Aortic smooth muscle cell (primary cell): Measurements from ENCODE around the gene LAMTOR2. TPM values are rescaled to one million over a fixed set of nuclear protein-coding genes. Genes with fewer than 3 reads are reported as not detected.

Experiments used
- total RNA-seq: library from RNA; depleted of rRNA; stranded (reverse); fragments of >200 nt; gene quantifications from 2 replicates; pipeline ENCODE4 v1.2.3, GENCODE V29; 2014

The LAMTOR2 gene
- 50.4 and 57.7 TPM in 2 replicates for total RNA-seq

DNA sequence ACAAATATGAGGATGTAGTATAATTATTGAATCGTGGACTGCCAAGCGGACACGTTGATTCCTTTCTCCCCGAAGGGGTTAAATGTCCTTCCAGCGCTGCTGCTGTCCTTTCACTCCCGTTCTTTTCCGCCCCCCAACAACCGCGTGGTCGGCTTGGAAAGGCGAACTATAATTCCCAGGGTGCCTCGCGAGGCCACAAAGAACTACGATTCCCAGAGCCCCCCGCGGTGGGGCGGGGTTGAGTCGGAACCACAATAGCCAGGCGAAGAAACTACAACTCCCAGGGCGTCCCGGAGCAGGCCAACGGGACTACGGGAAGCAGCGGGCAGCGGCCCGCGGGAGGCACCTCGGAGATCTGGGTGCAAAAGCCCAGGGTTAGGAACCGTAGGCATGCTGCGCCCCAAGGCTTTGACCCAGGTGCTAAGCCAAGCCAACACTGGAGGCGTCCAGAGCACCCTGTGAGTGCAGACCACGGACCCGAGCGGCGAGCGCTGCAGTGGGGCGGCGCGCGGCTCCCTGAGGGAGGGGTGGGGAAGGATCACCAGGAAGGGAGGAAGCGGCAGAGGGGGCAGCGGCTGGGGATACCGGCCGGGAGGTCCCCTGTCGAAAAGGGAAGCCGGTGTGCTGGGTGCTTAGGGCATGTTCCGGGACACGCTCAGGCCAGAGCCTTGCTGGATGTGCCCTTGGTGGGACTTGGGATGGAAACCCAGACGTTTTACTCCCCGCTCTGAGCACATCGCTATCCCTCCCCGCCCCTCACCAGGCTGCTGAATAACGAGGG, at the start of gene LAMTOR2:
LAMTOR2 (plus strand) TSS at position 283 of the 781 bp plus-strand sequence; CDS start at position 391, 108 bp downstream.

DNA sequence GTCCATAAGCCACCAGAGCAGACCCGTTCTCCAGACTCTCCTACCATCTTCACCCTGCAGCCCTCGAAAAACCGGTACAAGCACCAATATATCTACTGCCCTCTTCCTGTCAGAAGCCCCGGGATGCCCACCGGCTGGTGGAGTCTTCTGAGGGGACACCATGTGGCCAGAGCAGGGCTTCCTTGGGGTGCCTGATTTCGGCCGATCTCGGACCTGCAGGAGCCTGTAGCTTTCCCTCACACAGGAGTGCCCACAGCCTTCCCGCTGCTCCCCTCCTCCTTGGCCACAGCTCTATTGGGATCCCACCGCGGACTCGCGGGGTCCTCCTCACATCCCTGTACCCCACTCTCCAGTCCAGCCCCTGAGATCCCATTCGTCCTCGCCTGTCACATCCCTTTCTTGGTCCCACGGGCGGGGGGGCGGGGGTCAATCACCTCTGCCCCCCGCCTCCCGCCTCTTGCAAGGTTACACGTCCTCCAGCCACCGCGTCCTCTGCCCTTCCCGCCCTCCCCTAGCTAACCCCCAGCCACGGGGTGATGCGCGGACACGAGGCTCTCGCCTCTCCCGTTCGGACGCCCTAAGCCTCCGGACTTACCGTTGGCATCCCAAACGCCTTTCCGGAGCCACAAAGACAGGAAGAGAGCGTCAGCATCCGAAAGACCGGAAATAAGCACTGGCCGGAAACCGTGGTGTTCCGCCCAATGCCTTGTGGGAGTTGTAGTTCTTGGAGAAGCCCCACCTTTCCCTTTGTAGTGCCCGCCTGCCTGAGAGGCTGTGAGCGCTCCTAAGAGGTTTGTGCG, 34.1 kb upstream of the LAMTOR2 start, which contains the start of gene SSR2:
SSR2 (minus strand) TSS at position 659 of the 800 bp plus-strand sequence. CDS start 784 bp downstream, outside the sequence.

DNA sequence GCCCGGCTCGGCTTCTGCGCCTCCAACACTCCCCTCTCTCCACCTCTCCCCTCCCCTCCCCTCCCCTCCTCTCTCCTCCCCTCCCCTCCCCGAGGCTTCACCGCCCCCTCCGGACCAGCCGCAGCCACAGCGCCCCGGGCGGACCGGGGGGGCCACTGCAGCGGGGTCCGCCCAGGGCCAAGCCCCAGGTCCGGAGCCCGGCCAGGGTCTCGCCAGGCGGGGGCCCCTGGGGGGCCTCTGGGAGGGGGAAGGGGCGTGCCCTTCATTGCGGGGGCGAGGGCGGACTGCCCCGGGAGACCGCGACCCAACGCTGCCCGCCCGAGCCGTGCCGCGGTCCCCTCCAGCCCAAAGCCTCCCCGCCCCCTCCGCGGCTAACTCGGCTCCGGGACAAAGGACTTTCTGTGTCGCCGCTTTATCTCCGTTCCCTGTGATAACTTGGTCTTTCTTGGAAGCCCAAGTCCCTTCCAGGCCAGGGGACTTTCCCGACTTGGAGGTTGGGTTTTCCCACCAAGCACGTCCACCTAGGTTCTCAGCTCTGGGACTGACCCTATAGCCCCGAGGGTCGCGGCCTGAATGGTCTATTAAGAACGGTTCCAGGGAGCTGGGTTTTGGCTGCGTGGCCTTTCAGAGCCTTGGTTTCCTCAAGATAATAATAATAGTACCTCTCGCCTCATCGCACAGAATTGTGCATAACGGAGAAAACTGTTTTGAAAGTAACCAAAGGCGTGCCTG, 648 bp upstream of the LAMTOR2 start, which contains the start of gene UBQLN4:
UBQLN4 (minus strand) TSS at position 31 of the 732 bp plus-strand sequence. CDS start 97 bp downstream, outside the sequence.

DNA sequence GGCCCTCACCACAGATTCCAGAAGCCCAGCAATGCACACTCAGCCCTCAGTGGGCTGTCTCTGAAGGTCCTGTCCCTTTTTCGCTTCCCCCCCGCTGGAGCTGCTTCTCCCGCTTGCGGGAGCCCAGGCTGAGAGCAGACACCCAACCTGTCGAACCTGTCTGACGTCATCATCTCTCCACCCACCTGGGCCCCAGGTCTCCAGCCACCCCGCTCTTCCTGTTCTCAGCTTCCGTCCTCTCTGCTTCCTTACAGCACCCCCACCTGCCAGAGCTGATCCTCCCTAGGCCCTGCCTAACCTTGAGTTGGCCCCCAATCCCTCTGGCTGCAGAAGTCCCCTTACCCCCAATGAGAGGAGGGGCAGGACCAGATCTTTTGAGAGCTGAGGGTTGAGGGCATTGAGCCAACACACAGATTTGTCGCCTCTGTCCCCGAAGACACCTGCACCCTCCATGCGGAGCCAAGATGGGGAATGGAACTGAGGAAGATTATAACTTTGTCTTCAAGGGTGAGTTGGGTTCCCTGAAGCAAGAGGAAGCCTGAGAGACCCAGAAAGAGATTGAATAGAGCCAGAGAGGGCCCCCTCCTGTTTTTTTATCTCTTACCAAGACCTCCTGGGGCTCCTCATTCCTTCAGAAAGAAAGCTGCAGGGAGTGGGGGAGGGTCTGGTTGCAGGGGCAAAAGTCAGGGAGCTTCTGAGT, 6.5 kb downstream of the LAMTOR2 start, which contains the start of gene RAB25:
RAB25 (plus strand) TSS at position 224 of the 700 bp plus-strand sequence; CDS start at position 465, 241 bp downstream.

DNA sequence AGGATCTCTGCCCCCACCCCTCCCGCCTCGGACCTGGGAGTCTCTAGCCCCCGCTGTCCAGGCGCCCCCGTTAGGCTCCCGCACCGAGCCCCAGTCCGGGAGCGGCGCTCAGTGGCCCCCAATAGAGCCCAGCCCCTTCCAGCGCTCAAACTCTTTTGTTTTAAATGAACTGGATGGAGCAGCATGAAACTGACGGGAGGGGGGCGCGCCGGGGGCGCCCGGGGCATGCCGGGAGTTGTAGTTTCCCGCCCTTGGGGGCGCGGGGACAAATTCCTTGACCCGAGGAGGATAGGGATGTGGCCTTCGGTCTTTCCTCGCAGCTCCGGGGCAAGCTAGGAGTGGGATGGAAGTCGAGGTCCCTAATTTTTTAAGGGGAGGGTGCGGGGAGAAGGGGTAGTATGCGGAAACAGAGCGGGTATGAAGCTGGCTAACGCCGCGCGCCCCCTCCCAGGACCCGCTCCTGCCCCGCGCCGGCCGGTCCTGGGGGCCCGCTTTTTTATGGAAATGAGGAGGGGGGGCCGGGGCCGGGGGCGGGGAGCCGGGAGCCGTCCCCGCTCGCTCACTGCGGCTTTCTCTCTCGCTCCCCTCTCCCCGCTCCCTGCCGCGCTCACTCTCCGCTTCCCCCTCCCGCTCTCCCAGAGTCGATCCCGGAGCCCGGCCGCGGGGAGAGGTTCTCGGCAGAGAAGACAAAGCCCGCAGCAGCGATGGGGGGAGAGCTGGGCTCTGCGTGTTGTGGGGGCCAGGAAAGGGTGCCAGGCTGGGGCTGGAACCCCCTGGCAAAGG, 27.9 kb downstream of the LAMTOR2 start, which contains the start of gene MEX3A:
MEX3A (minus strand) TSS at position 157 of the 783 bp plus-strand sequence. CDS start 467 bp downstream, outside the sequence.

Other genes with a start within 250 kb of the LAMTOR2 start
- 28.7 and 34.8 TPM in 2 replicates for gene GON4L, start 197.6 kb upstream of the LAMTOR2 start, total RNA-seq
- 80.1 and 93.3 TPM in 2 replicates for gene SYT11, start 195.2 kb upstream of the LAMTOR2 start, total RNA-seq
- 46.0 and 61.7 TPM in 2 replicates for gene RIT1, start 143.4 kb upstream of the LAMTOR2 start, total RNA-seq
- 24.0 and 27.4 TPM in 2 replicates for gene KHDC4, start 120.4 kb upstream of the LAMTOR2 start, total RNA-seq
- 0.12 TPM in 1 of 2 replicates, not detected in the other for gene RXFP4, start 113.1 kb upstream of the LAMTOR2 start, total RNA-seq
- 63.7 and 69.6 TPM in 2 replicates for gene ARHGEF2, start 76.2 kb upstream of the LAMTOR2 start, total RNA-seq
- 356 and 368 TPM in 2 replicates for gene SSR2, start 33.8 kb upstream of the LAMTOR2 start, total RNA-seq
- gene UBQLN4, start 984 bp upstream of the LAMTOR2 start, total RNA-seq, result 9.8 and 11.6 TPM in 2 replicates
- not detected in 2 replicates for gene RAB25, start 6.4 kb downstream of the LAMTOR2 start, total RNA-seq
- 0.40 and 0.50 TPM in 2 replicates for gene MEX3A, start 27.7 kb downstream of the LAMTOR2 start, total RNA-seq
- 2,412 and 2,559 TPM in 2 replicates for gene LMNA, start 59.9 kb downstream of the LAMTOR2 start, total RNA-seq
- 3.0 and 6.8 TPM in 2 replicates for gene SEMA4A, start 98.8 kb downstream of the LAMTOR2 start, total RNA-seq
- gene SLC25A44, start 139.3 kb downstream of the LAMTOR2 start, total RNA-seq, result 9.2 and 10.1 TPM in 2 replicates
- 28.5 and 29.5 TPM in 2 replicates for gene PMF1, start 158.2 kb downstream of the LAMTOR2 start, total RNA-seq
- gene BGLAP, start 187.4 kb downstream of the LAMTOR2 start, total RNA-seq, result 0.13 TPM in 1 of 2 replicates, not detected in the other
- gene PAQR6, start 193.3 kb downstream of the LAMTOR2 start, total RNA-seq, result 0.26 and 0.44 TPM in 2 replicates
- gene SMG5, start 228.0 kb downstream of the LAMTOR2 start, total RNA-seq, result 31.1 and 35.0 TPM in 2 replicates
- gene TMEM79, start 229.5 kb downstream of the LAMTOR2 start, total RNA-seq, result 1.1 and 1.6 TPM in 2 replicates
- gene GLMP, start 240.9 kb downstream of the LAMTOR2 start, total RNA-seq, result 67.9 and 83.3 TPM in 2 replicates
- 0.26 TPM in 1 of 2 replicates, not detected in the other for gene VHLL, start 244.5 kb downstream of the LAMTOR2 start, total RNA-seq